SK-N-SH (cell line): Measurements from ENCODE around the gene ARCN1.

Experiments
- EP300 ChIP-seq, 2 experiments: IDR thresholded peaks; 2 replicates each; pipeline versions ENCODE4 v1.4.0 to v1.6.1; 2012; ENCODE audit warnings: borderline replicate concordance in 1 of 2, low read depth in 1 of 2, low read length in 1 of 2
- FOSL2 ChIP-seq: IDR thresholded peaks from 2 replicates; pipeline ENCODE4 v1.4.0; 2012; ENCODE audit warnings: low read depth, mild to moderate bottlenecking, moderate library complexity, borderline replicate concordance
- RXRA ChIP-seq: IDR thresholded peaks from 2 replicates; pipeline ENCODE4 v1.4.0; 2012; ENCODE audit warnings: low read depth, mild to moderate bottlenecking, borderline replicate concordance
- TF ChIP-seq, protein P1 (sequence below): fragments of 200-600 bp; sonication (generic); IDR thresholded peaks from 2 replicates; pipeline ENCODE4 v1.6.1; 2017; ENCODE audit warnings: antibody characterized with exemption, mild to moderate bottlenecking, moderate library complexity
- TF ChIP-seq, protein P2 (sequence below): IDR thresholded peaks from 2 replicates; pipeline ENCODE4 v1.4.0; 2012; ENCODE audit warnings: low read depth, borderline replicate concordance

DNA sequence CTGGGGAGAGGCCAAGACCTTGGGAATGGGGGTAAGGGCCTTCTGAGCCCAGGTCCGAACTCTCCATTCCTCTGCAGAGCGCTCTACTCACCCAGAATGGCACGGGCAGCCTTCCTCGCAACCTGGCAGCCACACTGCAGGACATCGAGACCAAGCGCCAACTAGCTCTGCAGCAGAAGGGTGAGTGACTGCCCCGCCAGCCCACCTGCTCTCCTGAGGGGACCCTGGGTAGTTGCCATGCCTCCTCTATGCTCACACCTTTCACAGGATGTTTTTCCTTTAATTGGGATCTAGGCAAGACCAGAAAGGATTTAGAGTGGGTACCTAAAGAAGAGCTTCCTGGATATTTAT, 71.8 kb downstream of the ARCN1 start:
- TF ChIP-seq FOSL2 (no peak), EP300 (IDR thresholded peaks at IDR 0.05; ENCODE audit: borderline replicate concordance in 1 of 2, low read depth in 1 of 2, low read length in 1 of 2) (no peak), RXRA (no peak)
- TF ChIP-seq, protein P1, sequence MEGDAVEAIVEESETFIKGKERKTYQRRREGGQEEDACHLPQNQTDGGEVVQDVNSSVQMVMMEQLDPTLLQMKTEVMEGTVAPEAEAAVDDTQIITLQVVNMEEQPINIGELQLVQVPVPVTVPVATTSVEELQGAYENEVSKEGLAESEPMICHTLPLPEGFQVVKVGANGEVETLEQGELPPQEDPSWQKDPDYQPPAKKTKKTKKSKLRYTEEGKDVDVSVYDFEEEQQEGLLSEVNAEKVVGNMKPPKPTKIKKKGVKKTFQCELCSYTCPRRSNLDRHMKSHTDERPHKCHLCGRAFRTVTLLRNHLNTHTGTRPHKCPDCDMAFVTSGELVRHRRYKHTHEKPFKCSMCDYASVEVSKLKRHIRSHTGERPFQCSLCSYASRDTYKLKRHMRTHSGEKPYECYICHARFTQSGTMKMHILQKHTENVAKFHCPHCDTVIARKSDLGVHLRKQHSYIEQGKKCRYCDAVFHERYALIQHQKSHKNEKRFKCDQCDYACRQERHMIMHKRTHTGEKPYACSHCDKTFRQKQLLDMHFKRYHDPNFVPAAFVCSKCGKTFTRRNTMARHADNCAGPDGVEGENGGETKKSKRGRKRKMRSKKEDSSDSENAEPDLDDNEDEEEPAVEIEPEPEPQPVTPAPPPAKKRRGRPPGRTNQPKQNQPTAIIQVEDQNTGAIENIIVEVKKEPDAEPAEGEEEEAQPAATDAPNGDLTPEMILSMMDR, result no peak
- TF ChIP-seq, protein P2, sequence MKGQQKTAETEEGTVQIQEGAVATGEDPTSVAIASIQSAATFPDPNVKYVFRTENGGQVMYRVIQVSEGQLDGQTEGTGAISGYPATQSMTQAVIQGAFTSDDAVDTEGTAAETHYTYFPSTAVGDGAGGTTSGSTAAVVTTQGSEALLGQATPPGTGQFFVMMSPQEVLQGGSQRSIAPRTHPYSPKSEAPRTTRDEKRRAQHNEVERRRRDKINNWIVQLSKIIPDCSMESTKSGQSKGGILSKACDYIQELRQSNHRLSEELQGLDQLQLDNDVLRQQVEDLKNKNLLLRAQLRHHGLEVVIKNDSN, result no peak
